ENCODE results near the gene ADGRL3. TPM values are rescaled to one million over a fixed set of nuclear protein-coding genes. Genes with fewer than 3 reads are reported as not detected.

Gene ADGRL3
- total RNA-seq, 1 donor from 2014 or later: not detected

DNA sequence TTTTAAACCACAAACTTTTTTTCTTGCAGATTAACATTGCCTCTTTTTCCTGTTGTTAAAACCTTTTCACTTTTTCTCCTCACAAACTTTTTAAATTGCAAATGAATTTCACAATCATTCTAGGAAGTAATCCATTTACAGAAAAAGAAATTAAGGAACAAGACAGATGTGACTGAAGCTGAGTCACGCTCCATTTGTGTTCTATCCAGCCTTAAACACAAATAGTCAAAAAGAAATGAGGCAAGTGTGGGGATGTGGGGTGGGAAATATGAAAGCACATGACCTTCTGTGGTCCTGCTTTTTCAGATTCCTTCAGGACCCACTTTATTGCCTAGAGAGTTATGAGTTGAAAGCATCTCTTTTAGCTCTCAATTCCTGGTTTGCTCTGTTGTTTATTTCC is 197.0 kb downstream of the ADGRL3 start:
- Mint-ChIP-seq H3K27me3 (ENCODE audit: insufficient read depth) (no peaks in the 10 kb centered on the region), H3K4me3 (no peak overlapping the region), H3K27ac (no peak overlapping the region), H3K36me3 (ENCODE audit: low read depth) (no peaks in the 10 kb centered on the region), H3K4me1 (ENCODE audit: low read depth) (no peaks in the 10 kb centered on the region), H3K9me3 (peaks cover 3% of the 10 kb centered on the region)
- intact Hi-C loops (cut with micrococcal nuclease): no loop called here
- no peak for DNase-seq (ENCODE audit: low spot score)

DNA sequence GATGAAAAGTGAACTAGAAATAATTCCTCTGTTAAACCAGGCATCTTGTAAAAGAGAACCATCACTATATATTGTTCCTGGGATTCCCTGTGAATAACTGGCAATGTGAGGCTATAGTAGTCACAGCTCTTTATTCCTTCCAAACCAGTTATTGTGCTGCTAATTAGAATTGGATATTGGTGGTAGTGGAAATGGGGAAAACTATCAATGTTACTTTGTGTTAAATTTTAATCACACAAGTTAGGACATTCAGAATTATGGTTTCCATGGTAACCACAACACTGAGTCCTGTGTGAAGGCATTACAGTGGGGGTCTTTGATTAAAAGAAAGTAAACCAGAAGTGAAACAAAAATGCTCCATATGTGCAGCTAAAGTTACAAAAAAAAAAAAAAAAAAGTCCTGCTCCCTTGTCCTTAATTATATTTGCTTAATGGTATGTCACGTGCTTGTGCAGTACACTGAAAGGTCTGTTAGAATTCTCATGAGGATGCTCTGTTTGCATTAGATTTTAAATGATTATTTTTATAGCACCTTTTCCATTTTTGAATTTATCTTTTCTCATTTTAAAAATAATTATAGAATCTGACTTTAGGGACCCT is 200.4 kb downstream of the ADGRL3 start:
- no peaks in the 10 kb centered on the region for H3K9me3 Mint-ChIP-seq
- no peaks in the 10 kb centered on the region for H3K4me1 Mint-ChIP-seq (ENCODE audit: low read depth)
- H3K36me3 Mint-ChIP-seq (ENCODE audit: low read depth): no peaks in the 10 kb centered on the region
- H3K4me3 Mint-ChIP-seq: no peak overlapping the region
- intact Hi-C loops (cut with micrococcal nuclease): no loop called here
- no peak for DNase-seq (ENCODE audit: low spot score)
- no peaks in the 10 kb centered on the region for H3K27me3 Mint-ChIP-seq (ENCODE audit: insufficient read depth)
- H3K27ac Mint-ChIP-seq: no peak overlapping the region

DNA sequence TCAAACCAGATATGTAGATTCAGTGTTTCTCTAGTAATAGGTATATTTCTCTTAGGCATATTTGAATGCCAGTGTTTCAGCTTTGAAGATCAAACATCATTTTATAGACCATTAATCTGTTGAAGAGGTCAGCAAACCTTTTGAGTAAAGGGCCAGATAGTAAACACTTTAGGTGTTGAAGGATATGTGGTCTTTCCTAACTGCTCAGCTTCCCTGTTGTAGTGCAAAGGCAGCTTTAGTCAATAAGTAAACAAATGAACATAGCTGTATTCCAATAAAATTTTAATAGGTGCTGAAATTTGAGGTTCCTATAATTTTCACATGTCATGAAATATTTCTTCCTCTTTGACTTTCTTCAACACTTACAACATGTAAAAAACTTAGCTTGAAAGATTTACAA is 201.6 kb downstream of the ADGRL3 start:
- H3K27ac Mint-ChIP-seq: no peak overlapping the region
- no peaks in the 10 kb centered on the region for H3K9me3 Mint-ChIP-seq
- no peaks in the 10 kb centered on the region for H3K4me1 Mint-ChIP-seq (ENCODE audit: low read depth)
- DNase-seq (ENCODE audit: low spot score): no peak
- no peaks in the 10 kb centered on the region for H3K36me3 Mint-ChIP-seq (ENCODE audit: low read depth)
- no peaks in the 10 kb centered on the region for H3K27me3 Mint-ChIP-seq (ENCODE audit: insufficient read depth)
- intact Hi-C loops (cut with micrococcal nuclease): no loop called here
- H3K4me3 Mint-ChIP-seq: no peak overlapping the region

DNA sequence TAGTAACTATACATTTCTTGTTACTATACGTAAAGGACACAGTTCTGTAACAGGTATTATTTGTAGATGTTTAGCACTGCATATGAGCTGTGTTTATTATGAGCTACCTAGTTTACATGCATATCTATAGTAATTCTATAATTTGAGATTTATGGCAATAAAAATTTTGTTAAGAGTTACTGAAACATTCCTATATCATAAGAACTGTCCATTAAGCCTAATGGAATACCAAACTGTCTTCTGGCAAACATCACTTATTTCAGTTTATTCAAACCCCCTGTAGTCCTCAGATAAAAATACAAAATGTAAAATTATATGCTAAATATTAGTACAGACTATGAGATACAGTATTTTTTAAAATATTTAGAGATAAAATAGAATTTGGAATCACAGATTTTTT is 205.2 kb downstream of the ADGRL3 start:
- intact Hi-C loops (cut with micrococcal nuclease): no loop called here
- Mint-ChIP-seq H3K9me3 (no peaks in the 10 kb centered on the region), H3K27me3 (ENCODE audit: insufficient read depth) (no peaks in the 10 kb centered on the region), H3K4me1 (ENCODE audit: low read depth) (no peaks in the 10 kb centered on the region), H3K36me3 (ENCODE audit: low read depth) (no peaks in the 10 kb centered on the region), H3K27ac (no peak overlapping the region), H3K4me3 (no peak overlapping the region)
- DNase-seq (ENCODE audit: low spot score): no peak

DNA sequence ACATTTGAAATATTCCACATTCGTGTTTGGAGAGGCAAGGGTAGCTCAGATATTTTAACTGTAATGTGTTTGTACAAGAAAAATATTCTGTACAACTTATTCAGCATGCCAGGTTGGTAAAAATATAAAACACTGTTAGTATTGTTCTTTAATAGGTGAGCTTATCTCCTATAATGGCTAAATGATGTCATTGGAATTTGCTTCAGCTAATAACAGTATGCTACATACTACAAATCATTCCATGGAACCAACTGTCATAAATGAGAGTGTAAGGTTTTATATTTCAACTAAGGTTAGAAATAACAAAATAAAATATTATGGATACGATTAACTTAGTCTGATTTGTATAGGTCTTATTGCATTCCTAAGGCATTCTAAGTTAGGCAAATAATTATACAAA is 206.6 kb downstream of the ADGRL3 start:
- Mint-ChIP-seq H3K36me3 (ENCODE audit: low read depth) (no peaks in the 10 kb centered on the region), H3K4me1 (ENCODE audit: low read depth) (no peaks in the 10 kb centered on the region), H3K4me3 (no peak overlapping the region), H3K27ac (no peak overlapping the region), H3K27me3 (ENCODE audit: insufficient read depth) (no peaks in the 10 kb centered on the region), H3K9me3 (no peaks in the 10 kb centered on the region)
- intact Hi-C loops (cut with micrococcal nuclease): no loop called here
- DNase-seq (ENCODE audit: low spot score): no peak

DNA sequence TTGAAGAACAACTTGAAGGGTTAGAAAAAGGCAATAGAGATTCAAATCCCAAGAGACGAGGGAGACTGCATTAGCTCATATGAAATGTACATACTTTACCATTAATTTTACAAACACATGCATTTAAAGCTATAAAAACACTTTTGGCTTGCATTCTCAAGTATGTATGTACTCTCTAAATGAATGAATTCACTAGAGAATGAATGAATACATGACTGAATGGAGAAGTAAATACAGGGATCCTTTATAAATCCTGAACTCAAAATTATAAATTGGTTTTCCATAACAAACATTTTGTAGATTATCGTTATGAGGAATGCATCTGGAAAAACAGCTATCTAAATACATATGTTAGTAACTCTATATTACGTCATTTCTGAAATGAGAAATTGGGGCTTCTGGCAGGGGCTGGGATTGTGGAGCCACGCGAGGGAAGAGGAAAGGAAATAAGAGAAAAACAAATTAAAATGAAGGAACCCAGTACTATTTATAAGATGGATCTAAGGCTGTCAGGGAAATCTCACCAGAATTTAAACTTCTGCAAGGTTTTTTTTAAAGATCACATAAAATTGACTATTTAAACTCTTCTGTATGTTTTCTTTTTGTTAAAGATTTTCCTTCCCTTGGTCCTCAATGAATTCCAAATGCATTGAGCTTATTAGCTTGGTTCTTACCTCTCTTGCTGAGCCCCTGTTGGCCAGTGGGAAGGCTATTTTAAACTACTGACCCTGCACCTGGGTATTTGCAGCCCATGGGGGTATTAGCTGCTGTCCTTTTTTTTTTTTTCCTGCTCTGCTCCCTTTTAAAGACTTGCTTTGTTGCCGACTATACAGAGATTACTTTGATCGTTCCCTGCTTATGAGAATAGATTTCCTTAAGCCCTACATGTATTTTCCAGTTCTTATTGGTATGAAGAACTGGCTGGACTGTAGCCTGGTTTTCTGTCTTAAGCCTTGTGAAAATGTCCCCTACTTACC is 207.8 kb downstream of the ADGRL3 start:
- no peak overlapping the region for H3K27ac Mint-ChIP-seq
- no peaks in the 10 kb centered on the region for H3K27me3 Mint-ChIP-seq (ENCODE audit: insufficient read depth)
- DNase-seq (ENCODE audit: low spot score): no peak
- no peaks in the 10 kb centered on the region for H3K36me3 Mint-ChIP-seq (ENCODE audit: low read depth)
- H3K9me3 Mint-ChIP-seq: no peaks in the 10 kb centered on the region
- no peaks in the 10 kb centered on the region for H3K4me1 Mint-ChIP-seq (ENCODE audit: low read depth)
- intact Hi-C loops (cut with micrococcal nuclease): no loop called here
- no peak overlapping the region for H3K4me3 Mint-ChIP-seq

DNA sequence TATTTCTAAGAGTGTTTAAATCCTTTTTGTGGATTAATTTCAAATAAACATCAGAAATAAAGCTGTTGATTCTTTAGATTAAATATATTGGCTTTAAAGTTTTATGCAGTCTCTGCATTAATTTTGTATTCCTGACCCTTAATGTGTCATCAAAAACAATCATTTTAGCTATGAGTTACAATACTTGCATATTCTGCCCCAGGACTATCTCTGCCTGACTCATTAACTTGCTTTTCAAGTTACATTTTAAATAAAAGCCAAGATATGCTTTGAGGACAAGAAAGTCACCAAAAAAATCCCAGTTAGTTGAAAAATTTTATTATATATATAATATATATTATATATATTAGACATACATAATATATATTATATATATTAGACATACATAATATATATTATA is 208.7 kb downstream of the ADGRL3 start:
- H3K27me3 Mint-ChIP-seq (ENCODE audit: insufficient read depth): no peaks in the 10 kb centered on the region
- DNase-seq (ENCODE audit: low spot score): no peak

DNA sequence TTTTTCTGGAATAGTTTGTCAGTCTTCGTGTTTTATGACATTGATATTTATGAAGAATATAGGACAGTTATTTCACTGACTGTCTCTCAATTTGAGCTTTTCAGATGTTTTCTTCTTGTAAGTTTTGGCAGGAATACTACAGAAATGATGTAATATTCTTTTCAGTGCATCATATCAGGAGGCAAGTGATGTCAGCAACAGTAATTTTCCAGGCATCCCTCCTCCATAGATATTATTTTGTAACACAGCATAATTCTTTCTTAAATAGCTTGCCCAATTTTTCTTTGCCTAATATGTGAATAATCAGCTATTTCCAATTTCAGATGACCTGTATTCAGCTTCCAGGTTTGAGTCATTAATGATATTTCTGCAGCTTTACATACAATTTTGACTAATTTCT is 211.1 kb downstream of the ADGRL3 start:
- Mint-ChIP-seq H3K4me1 (ENCODE audit: low read depth) (no peaks in the 10 kb centered on the region), H3K27ac (no peak overlapping the region), H3K27me3 (ENCODE audit: insufficient read depth) (no peaks in the 10 kb centered on the region), H3K9me3 (no peaks in the 10 kb centered on the region), H3K36me3 (ENCODE audit: low read depth) (no peaks in the 10 kb centered on the region), H3K4me3 (no peak overlapping the region)
- intact Hi-C loops (cut with micrococcal nuclease): no loop called here
- DNase-seq (ENCODE audit: low spot score): no peak

More for the DNA sequence above, 208.7 kb downstream of the ADGRL3 start:
- intact Hi-C loops (cut with micrococcal nuclease): no loop called here
- Mint-ChIP-seq H3K27ac (no peak overlapping the region), H3K36me3 (ENCODE audit: low read depth) (no peaks in the 10 kb centered on the region), H3K4me1 (ENCODE audit: low read depth) (no peaks in the 10 kb centered on the region), H3K9me3 (no peaks in the 10 kb centered on the region), H3K4me3 (no peak overlapping the region)

DNA sequence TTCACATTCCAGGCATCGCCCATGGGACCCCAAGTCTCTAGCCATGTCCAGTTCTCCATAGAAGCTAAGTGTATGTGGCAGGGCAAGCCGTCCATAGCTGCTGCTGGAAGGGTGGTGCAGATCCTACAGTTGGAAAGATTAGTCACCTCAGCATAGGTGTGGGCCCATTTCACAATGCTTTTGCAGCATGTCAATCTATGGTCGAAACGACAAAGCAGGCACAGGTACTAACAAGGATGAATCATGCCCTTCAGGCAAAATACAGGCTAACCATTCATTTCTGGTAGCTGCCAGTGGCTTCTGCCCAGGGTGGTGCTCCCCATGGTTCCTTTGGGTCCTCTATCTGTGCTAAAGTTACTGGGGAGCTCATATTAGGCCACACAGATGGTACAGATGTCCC is 225.2 kb downstream of the ADGRL3 start:
- no peak overlapping the region for H3K4me3 Mint-ChIP-seq
- no peak for DNase-seq (ENCODE audit: low spot score)
- H3K27me3 Mint-ChIP-seq (ENCODE audit: insufficient read depth): no peaks in the 10 kb centered on the region
- H3K9me3 Mint-ChIP-seq: peaks cover 16% of the 10 kb centered on the region
- intact Hi-C loops (cut with micrococcal nuclease): no loop called here
- no peaks in the 10 kb centered on the region for H3K36me3 Mint-ChIP-seq (ENCODE audit: low read depth)
- H3K4me1 Mint-ChIP-seq (ENCODE audit: low read depth): no peaks in the 10 kb centered on the region
- no peak overlapping the region for H3K27ac Mint-ChIP-seq

DNA sequence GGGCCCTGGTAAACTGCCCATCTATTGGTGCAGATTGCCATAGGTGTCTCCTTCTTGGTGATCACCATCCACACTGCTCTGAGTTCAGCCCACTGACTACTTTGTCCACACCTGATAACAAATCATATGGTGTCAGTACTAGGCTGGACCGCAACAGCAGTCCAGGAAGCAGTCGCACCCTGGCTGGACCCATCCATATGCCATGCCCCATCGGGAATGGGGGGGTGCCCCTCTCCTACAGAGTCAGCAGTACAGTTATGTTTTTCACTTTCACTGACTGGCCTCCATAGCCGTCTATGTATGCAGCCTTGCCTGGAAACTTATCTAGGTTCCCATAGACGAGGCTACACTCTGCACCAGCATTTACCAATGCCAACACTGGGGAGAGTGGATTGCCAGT is 226.1 kb downstream of the ADGRL3 start:
- no peak overlapping the region for H3K27ac Mint-ChIP-seq
- intact Hi-C loops (cut with micrococcal nuclease): no loop called here
- H3K36me3 Mint-ChIP-seq (ENCODE audit: low read depth): no peaks in the 10 kb centered on the region

DNA sequence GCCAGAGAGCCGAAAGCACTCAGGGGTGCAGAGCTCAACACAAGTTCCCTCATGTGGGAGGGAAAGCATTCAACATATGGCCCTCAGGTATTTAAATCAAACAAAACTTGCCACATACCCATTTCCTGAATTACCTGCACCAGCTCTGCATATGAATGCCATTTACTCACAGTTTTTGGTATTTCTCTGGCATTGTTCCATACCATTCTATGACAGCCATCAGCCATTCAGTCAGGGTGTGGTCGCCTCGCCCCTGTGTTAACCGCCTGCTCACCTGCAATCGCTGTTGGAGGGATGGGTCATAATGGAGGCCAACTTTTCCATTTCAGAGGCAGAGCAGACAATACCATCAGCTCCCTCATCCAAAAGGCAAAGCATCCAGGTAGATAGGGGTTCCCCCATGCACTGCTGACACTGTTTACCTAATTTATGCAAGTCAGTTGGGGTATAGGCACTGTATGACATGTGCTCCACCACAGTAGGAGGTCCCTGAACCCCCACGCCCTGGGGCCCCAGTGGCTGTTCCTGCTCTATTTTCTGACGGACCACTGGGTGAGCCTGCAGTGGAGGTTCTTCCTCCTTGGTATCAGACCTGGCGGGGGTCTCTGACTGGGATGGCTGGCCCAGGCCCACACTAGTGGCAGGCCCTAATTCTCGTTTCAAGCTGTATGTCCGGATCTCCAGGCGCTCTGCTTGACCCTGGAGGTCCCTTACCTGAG is 227.1 kb downstream of the ADGRL3 start:
- DNase-seq (ENCODE audit: low spot score): no peak
- intact Hi-C loops (cut with micrococcal nuclease): no loop called here
- no peaks in the 10 kb centered on the region for H3K36me3 Mint-ChIP-seq (ENCODE audit: low read depth)
- H3K4me1 Mint-ChIP-seq (ENCODE audit: low read depth): no peaks in the 10 kb centered on the region
- H3K27me3 Mint-ChIP-seq (ENCODE audit: insufficient read depth): no peaks in the 10 kb centered on the region
- H3K4me3 Mint-ChIP-seq: no peak overlapping the region
- no peak overlapping the region for H3K27ac Mint-ChIP-seq
- peaks cover 16% of the 10 kb centered on the region for H3K9me3 Mint-ChIP-seq

More for the DNA sequence above, 226.1 kb downstream of the ADGRL3 start:
- H3K27me3 Mint-ChIP-seq (ENCODE audit: insufficient read depth): no peaks in the 10 kb centered on the region
- peaks cover 16% of the 10 kb centered on the region for H3K9me3 Mint-ChIP-seq
- no peak overlapping the region for H3K4me3 Mint-ChIP-seq
- DNase-seq (ENCODE audit: low spot score): no peak
- no peaks in the 10 kb centered on the region for H3K4me1 Mint-ChIP-seq (ENCODE audit: low read depth)

DNA sequence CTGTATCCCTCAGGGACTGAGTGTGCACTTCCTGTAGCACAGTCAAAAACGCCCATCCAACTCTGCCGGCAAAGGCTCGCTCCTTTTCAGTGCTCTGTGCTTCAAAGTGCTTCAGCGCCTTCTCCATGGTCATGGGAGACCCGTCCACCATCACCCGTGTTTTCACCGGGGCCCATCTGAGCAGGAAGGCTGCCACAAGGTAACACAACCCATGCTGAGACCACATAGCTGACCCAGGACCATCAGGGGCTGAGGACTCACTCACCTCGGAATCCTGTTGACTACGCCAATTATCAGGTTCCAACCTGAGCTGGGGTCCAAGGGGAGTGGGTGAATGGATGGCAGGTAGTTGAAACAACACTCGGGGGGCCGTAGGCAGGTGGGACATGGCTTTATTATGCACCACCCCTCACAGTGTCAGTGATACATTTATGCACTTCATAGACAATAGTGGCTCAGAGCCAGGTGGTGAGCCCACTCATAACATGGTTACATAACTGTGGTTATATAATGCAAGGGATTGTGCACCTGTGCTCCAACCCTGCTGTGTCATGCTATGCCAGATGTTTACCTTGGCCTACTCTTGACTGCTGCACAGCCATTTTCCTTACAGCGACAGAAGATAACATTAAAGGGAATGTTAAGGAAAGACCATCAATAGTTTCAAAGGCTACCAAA is 227.8 kb downstream of the ADGRL3 start:
- Mint-ChIP-seq H3K9me3 (peaks cover 14% of the 10 kb centered on the region), H3K27ac (no peak overlapping the region), H3K4me1 (ENCODE audit: low read depth) (no peaks in the 10 kb centered on the region), H3K4me3 (no peak overlapping the region), H3K36me3 (ENCODE audit: low read depth) (no peaks in the 10 kb centered on the region), H3K27me3 (ENCODE audit: insufficient read depth) (no peaks in the 10 kb centered on the region)
- intact Hi-C loops (cut with micrococcal nuclease): no loop called here
- DNase-seq (ENCODE audit: low spot score): no peak

Measured in activated T-helper 1 cell treated with anti-CD3 and anti-CD28 coated beads, Interleukin-12 subunit alpha, Interleukin-12 subunit beta, Interleukin-2, Interleukin-4 antibody, amounts not matched to agents 30 ng/mL and 10 ng/mL and 1 ng/mL, durations not matched to agents 14 hours and 24 hours and 36 hours (primary cell).